Activated CD4-positive, alpha-beta T cell treated with anti-CD3 and anti-CD28 coated beads for 4 hours (primary cell): ENCODE measurements around the gene DDT.
"Not testable (repeated sequence)": the region's sequence is repeated elsewhere in the genome, so short reads cannot be mapped to it uniquely, and the experiment has no call there.

Experiments
- DNase-seq, 2 donors: peaks; one replicate each; pipeline ENCODE4 v3.0.0-alpha.2; 2020

DDT gene

DNA sequence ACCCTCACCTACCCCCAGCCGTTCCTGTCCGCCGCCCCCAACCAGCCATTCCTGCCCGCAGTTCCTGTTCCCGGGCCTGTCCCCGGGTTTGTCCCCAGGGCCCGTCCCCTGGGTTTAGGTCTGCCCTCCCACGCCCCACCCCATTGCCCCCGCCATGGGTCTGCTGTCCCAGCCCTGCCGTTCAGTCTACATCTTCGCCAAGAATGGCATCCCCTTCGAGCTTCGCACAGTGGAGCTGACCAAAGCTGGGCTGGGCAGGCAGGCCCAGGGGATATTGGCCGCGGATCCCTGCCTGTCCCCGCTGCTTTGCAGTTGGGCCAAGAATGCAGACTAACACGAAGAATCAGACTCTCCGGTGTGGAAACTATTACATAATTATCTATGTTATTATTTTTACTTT is 24.5 kb downstream of the DDT start:
- DNase-seq: not testable (repeated sequence)

DNA sequence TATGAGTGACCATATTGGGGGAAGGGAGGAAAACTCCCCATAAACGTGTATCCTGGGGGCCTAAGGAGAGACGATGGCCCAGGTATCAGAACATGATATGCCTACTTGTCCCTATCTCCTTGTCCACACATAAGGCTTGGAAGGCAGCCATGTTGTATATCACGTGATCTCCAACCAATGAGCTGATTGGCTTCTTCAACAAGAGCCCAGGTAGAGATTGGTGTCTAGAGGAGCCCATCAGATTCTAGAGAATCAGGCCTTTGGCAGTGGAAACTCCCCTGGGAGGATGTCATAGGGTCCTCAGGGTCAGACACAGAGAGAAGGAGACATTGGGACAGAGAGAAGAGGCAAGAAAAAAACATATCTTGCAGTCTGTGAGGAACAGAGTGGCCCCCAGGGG is 26.9 kb downstream of the DDT start:
- DNase-seq: not testable (repeated sequence)

DNA sequence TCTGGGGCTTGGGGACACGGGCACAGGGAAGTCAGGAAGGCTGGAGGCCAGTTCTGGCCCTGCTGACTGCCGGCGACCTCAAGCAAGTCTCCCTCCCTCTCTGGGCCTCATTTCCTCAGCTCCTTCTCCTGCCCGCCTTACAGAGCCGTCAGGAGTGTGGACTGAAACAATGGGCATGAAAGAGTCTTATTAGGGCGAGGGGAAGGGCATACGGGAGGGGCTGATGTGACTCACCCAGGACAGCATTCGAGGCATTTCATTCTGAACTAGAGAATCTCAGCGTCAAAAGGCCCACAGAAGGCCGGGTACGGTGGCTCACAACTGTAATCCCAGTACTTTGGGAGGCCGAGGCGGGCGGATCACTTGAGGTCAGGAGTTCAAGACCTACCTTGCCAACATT is 34.1 kb downstream of the DDT start:
- DNase-seq: not testable (repeated sequence)

DNA sequence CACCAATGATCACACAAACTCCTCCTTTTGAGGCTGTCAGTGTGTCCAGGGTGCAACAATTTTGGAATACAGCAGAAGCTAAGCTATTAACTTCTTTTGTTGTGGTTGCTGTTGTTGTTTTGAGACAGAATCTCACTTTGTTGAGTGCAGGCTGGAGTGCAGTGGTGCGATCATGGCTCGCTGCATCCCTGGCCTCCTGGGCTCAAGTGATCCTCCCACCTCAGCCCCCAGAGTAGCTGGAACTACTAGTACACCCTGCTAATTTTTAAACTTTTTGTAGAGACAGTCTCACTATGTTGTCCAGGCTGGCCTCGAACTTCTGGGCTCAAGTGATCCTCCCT is 35.3 kb downstream of the DDT start:
- no peak for DNase-seq

DNA sequence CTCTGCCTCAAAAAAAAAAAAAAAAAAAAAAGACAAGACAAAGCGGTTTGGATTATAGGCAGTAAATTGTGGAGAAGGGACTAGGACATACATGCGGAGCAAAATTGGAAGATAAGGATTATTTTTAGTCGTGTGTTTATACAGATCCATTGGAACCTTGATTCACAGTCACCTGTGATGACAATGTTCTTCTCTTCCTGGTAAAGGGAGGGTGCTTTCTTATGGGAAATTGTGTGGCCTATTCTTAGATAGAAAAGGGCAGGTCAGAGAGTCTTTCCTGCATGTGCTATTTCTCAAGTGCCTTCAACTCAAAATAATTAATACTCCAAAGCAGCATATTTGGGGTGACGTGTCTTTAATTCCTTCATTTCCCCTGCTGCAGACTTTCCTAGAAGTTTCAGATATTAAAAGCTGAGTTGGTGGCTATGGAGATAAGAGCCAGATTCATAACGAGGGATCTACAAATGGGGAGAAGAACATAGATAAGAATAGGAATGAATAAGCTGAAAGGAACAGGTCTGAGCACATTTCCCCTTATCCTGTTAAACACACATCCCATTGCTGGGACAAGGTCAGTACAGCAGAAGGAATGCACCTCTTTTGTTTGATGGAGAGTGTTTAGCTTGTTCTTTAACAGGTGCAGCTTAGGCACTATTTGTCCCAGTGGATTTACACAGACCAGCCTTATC is 35.8 kb downstream of the DDT start:
- DNase-seq: no peak

DNA sequence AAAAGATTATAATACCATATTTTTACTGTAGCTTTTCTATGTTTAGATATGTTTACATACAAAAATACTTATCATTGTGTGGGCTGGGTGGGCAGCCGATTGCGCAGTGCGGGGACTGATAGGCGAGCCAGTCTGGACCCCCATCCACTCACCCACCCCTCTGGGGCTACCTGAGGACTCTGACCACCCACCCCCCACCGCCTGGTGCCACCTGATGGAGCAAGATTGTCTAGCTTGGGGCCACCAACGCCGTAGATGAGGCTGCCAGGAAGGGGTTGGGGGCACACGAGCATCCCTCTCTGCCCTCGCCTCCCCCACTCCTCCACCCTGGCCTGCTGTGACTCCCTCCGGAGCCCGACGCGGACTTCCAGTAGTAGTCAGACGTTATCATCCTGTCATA is 47.7 kb downstream of the DDT start:
- DNase-seq: no peak

DNA sequence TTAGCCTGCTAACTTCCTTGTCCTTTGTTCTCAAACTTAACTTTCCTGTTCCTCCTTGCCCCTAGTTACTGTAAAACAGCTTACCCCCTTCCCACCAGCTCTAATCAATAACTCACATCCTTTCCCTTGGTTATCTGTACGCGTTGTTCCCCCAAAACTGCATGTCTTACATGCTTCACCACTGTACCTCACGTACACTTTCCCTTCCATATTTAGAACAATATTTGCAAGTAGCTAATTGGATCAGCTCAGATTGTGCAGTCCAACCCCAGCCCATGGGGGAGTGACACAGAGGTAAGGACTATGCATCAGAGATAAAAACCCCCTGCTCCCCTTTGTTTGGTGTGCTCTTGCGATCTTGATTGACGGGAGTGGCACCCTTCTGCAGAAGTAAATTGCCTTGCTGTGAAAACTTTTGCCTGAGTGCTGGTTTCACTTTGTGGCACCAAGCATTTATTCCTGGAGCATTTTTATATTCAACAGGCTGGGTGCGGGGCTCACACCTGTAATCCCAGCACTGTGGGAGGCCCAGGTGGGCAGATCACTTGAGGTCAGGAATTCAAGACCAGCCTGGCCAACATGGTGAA is 49.1 kb downstream of the DDT start:
- no peak for DNase-seq

DNA sequence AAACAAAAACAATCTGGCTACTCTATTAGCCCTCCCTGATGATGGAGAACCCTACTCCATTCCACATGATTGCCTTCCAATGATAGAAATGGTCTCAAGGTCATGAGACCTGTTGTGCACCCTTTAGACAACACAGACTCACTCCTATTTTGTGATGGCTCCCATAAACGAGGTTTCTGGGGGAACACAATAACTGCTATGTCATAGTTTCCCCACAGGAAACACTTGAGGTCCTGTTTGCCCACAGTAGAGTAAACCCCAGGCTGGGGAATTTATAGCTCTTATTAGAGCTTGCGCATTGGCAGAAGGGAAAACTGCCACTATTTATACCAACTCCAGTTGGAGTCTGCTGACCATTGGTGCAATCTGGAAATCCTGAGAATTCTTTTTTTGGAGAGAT is 51.3 kb downstream of the DDT start:
- DNase-seq: no peak

DNA sequence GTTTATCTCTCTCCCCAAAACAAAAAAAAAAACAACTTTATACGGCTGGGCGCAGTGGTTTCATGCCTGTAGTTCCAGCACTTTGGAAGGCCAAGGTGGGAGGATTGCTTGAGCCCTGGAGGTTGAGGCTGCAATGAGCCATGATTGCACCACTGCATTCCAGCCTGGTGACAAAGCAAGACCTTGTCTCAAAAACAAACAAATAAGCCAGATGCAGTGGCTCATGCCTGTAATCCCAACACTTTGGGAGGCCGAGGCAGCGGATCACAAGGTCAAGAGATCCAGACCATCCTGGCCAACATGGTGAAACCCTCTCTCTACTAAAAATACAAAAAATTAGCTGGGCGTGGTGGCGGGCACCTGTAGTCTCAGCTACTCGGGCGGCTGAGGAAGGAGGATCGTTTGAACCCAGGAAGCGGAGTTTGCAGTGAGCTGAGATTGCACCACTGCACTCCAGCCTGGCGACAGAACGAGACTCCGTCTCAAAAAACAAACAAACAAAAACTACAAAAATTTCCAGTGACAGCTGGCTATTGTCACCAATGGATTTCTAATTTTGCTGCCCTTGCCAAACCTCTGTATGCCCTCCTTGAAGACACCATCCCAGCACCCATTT is 52.5 kb downstream of the DDT start:
- not testable (repeated sequence) for DNase-seq
